Breast epithelium (tissue), 4 donors: ENCODE results near the gene MZF1. TPM values are rescaled to one million over a fixed set of nuclear protein-coding genes. Genes with fewer than 3 reads are reported as not detected.

ENCODE experiments used
- DNase-seq, 2 donors: peaks; one replicate each; pipeline ENCODE4 v3.0.0-alpha.2; 2019; ENCODE audit warnings: low spot score in 2 of 2
- H3K27ac ChIP-seq, 2 donors: fragments of 200-600 bp; sonication (generic) in 1 of 2; one replicate each; pipeline ENCODE4 v1.5.1; 2016 to 2019; ENCODE audit warnings: mild to moderate bottlenecking in 1 of 2
- H3K27me3 ChIP-seq, 2 donors: fragments of 200-600 bp; sonication (generic) in 1 of 2; one replicate each; pipeline versions ENCODE4 v1.5.1 to v1.6.0; 2017 to 2019; ENCODE audit warnings: control low read depth in 1 of 2, mild to moderate bottlenecking in 1 of 2
- H3K36me3 ChIP-seq: fragments of 200-600 bp; one replicate; pipeline ENCODE4 v1.5.1; 2019
- H3K4me1 ChIP-seq, 2 donors: fragments of 200-600 bp; sonication (generic); one replicate each; pipeline ENCODE4 v1.5.1; 2016 to 2019; ENCODE audit warnings: control low read depth in 1 of 2
- H3K4me3 ChIP-seq, 3 donors: fragments of 200-600 bp; sonication (generic); 1 replicate in 2 of 3; 2 replicates in 1 of 3; pipeline ENCODE4 v1.5.1; 2016 to 2019; ENCODE audit warnings: mild to moderate bottlenecking in 3 of 3, moderate library complexity in 2 of 3
- H3K9me3 ChIP-seq, 2 donors: fragments of 200-600 bp; sonication (generic) in 1 of 2; one replicate each; pipeline ENCODE4 v1.5.1; 2016 to 2019; ENCODE audit warnings: control low read depth in 1 of 2
- POLR2A ChIP-seq: fragments of 450-650 bp; IDR thresholded peaks from one replicate; pipeline ENCODE4 v1.6.1; 2016; ENCODE audit warnings: antibody characterized with exemption, mild to moderate bottlenecking, moderate library complexity
- POLR2AphosphoS5 ChIP-seq, 3 donors: sonication (generic); formaldehyde crosslinking; IDR thresholded peaks; one replicate each; pipeline ENCODE4 v1.6.1; 2017; ENCODE audit warnings: antibody characterized with exemption in 3 of 3
- intact Hi-C: fragments of 100-400 bp; cut with DNase I; formaldehyde crosslinking; loops from one replicate; pipeline ENCODE4 v1.15.1; 2023; ENCODE audit warnings: low total_unique reads
- total RNA-seq, 3 donors: library from RNA; depleted of rRNA; stranded (reverse); fragments of >200 nt; gene quantifications; one replicate each; pipeline ENCODE4 v1.1.0, GENCODE V29; 2016
- TF ChIP-seq, protein P1 (sequence below), 3 donors: fragments of 450-650 bp; IDR thresholded peaks; one replicate each; pipeline ENCODE4 v1.5.1; 2016 to 2017; ENCODE audit warnings: antibody characterized with exemption in 3 of 3, mild to moderate bottlenecking in 3 of 3, moderate library complexity in 3 of 3

Gene MZF1
- total RNA-seq, 3 donors from 2014 or later, result 18.7 to 43.0 (median 30.2) TPM

DNA sequence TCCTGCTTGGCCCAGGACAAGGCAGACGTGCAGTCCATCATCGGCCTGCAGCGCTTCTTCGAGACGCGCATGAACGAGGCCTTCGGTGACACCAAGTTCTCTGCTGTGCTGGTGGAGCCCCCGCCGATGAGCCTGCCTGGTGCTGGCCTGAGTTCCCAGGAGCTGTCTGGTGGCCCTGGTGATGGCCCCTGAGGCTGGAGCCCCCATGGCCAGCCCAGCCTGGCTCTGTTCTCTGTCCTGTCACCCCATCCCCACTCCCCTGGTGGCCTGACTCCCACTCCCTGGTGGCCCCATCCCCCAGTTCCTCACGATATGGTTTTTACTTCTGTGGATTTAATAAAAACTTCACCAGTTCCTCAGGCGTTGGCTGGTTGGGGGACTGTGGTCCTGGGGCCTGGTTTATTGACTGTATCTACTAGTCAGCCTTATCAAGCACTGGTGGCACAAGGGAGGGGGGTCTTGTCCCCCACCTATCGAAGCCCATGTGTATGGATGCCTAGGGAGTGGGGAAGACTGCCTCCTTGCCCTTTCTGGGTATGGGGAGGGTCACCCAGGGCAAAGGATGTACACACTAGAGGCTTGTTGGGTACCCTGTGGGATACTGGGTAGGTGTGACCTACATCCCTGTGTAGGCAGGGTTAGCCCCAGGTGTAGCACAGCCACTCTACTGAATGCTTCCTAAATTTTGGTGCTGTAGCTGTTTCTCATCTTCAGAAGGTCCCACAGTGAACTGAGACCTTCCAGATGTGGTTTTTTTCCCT lies 22.6 kb downstream of the MZF1 start:
- no peak for TF ChIP-seq POLR2AphosphoS5 (IDR thresholded peaks at IDR 0.05)
- TF ChIP-seq, protein P1, sequence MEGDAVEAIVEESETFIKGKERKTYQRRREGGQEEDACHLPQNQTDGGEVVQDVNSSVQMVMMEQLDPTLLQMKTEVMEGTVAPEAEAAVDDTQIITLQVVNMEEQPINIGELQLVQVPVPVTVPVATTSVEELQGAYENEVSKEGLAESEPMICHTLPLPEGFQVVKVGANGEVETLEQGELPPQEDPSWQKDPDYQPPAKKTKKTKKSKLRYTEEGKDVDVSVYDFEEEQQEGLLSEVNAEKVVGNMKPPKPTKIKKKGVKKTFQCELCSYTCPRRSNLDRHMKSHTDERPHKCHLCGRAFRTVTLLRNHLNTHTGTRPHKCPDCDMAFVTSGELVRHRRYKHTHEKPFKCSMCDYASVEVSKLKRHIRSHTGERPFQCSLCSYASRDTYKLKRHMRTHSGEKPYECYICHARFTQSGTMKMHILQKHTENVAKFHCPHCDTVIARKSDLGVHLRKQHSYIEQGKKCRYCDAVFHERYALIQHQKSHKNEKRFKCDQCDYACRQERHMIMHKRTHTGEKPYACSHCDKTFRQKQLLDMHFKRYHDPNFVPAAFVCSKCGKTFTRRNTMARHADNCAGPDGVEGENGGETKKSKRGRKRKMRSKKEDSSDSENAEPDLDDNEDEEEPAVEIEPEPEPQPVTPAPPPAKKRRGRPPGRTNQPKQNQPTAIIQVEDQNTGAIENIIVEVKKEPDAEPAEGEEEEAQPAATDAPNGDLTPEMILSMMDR (IDR thresholded peaks at IDR 0.05), result no peak
- TF ChIP-seq POLR2A, result no peak
- Histone ChIP-seq H3K36me3 (peaks cover 23% of the 10 kb centered on the region), H3K27ac (no peak overlapping the region), H3K9me3 (no peaks in the 10 kb centered on the region), H3K4me1 (peaks cover 14 to 23% of the 10 kb centered on the region in 2 donors), H3K27me3 (no peaks in the 10 kb centered on the region), H3K4me3 (no peak overlapping the region)
- no peak for DNase-seq
- intact Hi-C loops, result no loop called here

DNA sequence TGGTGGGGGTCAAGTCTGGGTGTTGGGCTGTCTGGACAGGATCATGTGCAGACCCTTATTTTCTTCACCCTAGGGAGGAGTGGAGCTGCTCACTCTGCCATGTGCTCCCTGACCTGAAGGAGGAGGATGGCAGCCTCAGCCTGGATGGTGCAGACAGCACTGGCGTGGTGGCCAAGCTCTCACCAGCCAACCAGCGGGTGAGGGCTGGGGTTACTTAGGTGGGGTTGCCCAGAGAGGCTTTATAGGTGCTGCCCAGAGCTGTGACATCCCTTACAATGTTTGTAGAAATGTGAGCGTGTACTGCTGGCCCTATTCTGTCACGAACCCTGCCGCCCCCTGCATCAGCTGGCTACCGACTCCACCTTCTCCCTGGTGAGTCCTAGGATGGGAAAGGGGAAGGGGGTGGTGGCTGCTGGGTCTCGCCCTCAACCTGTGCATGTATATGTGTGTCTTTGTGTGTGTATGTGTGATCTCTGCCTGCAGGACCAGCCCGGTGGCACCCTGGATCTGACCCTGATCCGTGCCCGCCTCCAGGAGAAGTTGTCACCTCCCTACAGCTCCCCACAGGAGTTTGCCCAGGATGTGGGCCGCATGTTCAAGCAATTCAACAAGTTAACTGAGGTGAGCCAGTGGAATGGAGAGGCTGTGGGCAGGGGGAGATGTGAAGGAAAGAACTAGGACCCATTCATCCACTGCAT lies 23.3 kb downstream of the MZF1 start:
- H3K4me1 ChIP-seq, result peaks cover 16 to 27% of the 10 kb centered on the region in 2 donors
- intact Hi-C loops, result no loop called here
- TF ChIP-seq POLR2A (no peak), POLR2AphosphoS5 (IDR thresholded peaks at IDR 0.05) (no peak)
- TF ChIP-seq, protein P1 (IDR thresholded peaks at IDR 0.05), result no peak
- H3K27me3 ChIP-seq, result no peaks in the 10 kb centered on the region
- H3K4me3 ChIP-seq, result no peak overlapping the region
- no peak for DNase-seq
- no peak overlapping the region for H3K27ac ChIP-seq
- H3K36me3 ChIP-seq, result peaks cover 23% of the 10 kb centered on the region
- no peaks in the 10 kb centered on the region for H3K9me3 ChIP-seq

DNA sequence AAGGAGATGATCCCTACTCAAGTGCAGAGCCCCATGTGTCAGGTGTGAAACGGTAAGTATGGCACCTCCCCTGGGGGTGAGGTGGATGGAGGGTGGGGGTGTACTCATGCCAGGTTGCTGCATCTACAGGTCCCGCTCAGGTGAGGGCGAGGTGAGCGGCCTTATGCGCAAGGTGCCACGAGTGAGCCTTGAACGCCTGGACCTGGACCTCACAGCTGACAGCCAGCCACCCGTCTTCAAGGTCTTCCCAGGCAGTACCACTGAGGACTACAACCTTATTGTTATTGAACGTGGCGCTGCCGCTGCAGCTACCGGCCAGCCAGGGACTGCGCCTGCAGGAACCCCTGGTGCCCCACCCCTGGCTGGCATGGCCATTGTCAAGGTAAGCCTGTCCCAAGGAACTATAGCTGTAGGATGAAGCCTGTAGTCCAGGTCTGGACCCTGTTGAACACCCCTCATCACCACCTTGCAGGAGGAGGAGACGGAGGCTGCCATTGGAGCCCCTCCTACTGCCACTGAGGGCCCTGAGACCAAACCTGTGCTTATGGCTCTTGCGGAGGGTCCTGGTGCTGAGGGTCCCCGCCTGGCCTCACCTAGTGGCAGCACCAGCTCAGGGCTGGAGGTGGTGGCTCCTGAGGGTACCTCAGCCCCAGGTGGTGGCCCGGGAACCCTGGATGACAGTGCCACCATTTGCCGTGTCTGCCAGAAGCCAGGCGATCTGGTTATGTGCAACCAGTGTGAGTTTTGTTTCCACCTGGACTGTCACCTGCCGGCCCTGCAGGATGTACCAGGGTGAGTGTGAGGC lies 24.1 kb downstream of the MZF1 start:
- Histone ChIP-seq H3K4me3 (no peak overlapping the region), H3K9me3 (no peaks in the 10 kb centered on the region), H3K27me3 (no peaks in the 10 kb centered on the region), H3K4me1 (peaks cover 14 to 26% of the 10 kb centered on the region in 2 donors), H3K27ac (no peak overlapping the region), H3K36me3 (peaks cover 23% of the 10 kb centered on the region)
- intact Hi-C loops, result no loop called here
- no peak for TF ChIP-seq POLR2A
- TF ChIP-seq POLR2AphosphoS5 (IDR thresholded peaks at IDR 0.05), result no peak
- TF ChIP-seq, protein P1 (IDR thresholded peaks at IDR 0.05), result no peak
- DNase-seq, result no peak

DNA sequence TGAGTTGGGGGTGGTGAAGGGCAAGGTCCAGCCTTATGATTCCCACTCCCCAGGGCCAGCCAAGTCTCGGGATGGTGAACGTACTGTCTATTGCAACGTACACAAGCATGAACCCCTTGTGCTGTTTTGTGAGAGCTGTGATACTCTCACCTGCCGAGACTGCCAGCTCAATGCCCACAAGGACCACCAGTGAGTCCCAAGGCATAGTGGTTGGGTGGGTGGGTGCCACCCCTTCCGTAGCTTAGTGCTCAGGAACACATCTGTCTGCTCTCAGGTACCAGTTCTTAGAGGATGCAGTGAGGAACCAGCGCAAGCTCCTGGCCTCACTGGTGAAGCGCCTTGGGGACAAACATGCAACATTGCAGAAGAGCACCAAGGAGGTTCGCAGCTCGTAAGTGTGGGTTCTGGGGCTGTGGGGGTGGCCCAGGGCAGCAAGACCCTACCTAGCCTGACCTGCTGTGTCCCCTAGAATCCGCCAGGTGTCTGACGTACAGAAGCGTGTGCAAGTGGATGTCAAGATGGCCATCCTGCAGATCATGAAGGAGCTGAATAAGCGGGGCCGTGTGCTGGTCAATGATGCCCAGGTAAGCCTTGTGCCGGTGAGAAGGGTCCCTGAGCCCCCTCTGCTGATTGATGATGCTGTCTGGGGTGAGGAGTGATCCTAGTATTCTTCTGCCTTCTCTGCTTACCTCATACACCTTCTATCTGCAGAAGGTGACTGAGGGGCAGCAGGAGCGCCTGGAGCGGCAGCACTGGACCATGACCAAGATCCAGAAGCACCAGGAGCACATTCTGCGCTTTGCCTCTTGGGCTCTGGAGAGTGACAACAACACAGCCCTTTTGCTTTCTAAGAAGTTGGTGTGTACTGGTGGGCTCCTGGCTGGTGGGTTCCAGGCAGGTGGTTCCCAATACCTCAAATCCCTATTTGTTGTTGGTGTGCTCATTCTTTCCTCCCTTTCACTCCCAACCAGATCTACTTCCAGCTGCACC lies 25.5 kb downstream of the MZF1 start:
- Histone ChIP-seq H3K9me3 (no peaks in the 10 kb centered on the region), H3K4me1 (peaks cover 11 to 18% of the 10 kb centered on the region in 2 donors), H3K4me3 (no peak overlapping the region), H3K27me3 (no peaks in the 10 kb centered on the region), H3K36me3 (peaks cover 23% of the 10 kb centered on the region), H3K27ac (no peak overlapping the region)
- no peak for TF ChIP-seq POLR2A
- TF ChIP-seq POLR2AphosphoS5 (IDR thresholded peaks at IDR 0.05), result no peak
- TF ChIP-seq, protein P1 (IDR thresholded peaks at IDR 0.05), result no peak
- intact Hi-C loops, result no loop called here
- DNase-seq, result no peak
